ENCODE measurements around the gene NEGR1. TPM values are rescaled to one million over a fixed set of nuclear protein-coding genes. Genes with fewer than 3 reads are reported as not detected.

The NEGR1 gene
- polyA plus RNA-seq, 3 donors: 1.6 to 45.8 (median 10.3) TPM

- no peak overlapping the region for H3K27ac ChIP-seq (ENCODE audit: low read depth, low read length)
- 27 to 67% (median 35%) methylated on average over 2 of the region's 2 CpGs for WGBS, 3 donors
These were observed 931.5 kb downstream of the NEGR1 start for GRCh38 chr1:71350805-71351204.

GRCh38 chr1:71350330-71350729 is 932.0 kb downstream of the NEGR1 start:
- 87 to 90% (median 88%) methylated on average over 1 of the region's 1 CpG for WGBS, 3 donors
- no peak overlapping the region for H3K27ac ChIP-seq (ENCODE audit: low read depth, low read length)
